ENCODE data around the gene NKX2-1. TPM values are rescaled to one million over a fixed set of nuclear protein-coding genes. Genes with fewer than 3 reads are reported as not detected.

NKX2-1 gene
- total and polyA plus RNA-seq, 3 donors from 2014 or later = 0.43 to 0.79 TPM; not detected in 1

DNA sequence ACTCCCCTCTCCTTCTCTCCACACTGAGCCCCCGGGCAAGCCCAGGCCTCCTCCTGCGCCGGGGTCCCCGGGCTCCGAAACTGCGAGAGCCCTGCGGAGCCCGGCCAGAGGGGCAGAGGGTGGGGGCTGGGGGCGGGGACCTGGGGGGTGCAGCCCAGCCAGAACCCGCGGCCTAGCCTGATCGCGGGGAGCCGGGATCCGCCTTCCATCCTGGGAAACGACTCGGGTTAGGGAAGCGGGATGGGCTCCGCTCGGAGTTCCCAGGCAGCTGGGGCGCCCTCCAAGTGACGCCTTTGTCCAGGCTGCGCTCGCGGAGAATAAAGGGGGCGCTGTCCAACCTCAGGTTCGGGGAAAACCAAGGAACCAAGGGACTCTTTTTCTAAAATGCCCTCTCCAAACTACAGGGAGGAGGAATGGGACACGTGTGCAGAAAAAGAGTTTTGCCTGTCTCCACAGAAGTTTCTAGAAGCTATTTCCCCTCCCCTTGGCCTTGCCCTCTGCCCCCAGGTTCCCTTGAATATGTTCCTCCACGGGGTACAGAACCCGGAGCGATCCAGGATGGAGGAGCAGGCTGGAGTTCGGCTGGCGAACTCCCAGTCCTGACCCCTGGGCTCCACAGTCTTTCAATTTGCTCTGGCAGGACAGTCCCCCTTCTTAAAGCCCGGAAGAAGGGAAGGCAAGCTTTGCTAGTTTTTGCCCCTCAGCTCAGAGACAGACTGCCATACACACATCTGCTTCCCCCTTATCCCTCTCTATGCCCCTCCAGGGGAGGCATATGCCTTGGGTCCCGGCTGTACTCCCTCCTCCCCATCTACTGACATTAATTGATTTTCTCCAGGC is 13.9 kb downstream of the NKX2-1 start:
- H3K27ac ChIP-seq = no peak overlapping the region
- DNase-seq = no peak
- TF ChIP-seq POLR2A (IDR thresholded peaks at IDR 0.05) = no peak
- TF ChIP-seq, protein P1, sequence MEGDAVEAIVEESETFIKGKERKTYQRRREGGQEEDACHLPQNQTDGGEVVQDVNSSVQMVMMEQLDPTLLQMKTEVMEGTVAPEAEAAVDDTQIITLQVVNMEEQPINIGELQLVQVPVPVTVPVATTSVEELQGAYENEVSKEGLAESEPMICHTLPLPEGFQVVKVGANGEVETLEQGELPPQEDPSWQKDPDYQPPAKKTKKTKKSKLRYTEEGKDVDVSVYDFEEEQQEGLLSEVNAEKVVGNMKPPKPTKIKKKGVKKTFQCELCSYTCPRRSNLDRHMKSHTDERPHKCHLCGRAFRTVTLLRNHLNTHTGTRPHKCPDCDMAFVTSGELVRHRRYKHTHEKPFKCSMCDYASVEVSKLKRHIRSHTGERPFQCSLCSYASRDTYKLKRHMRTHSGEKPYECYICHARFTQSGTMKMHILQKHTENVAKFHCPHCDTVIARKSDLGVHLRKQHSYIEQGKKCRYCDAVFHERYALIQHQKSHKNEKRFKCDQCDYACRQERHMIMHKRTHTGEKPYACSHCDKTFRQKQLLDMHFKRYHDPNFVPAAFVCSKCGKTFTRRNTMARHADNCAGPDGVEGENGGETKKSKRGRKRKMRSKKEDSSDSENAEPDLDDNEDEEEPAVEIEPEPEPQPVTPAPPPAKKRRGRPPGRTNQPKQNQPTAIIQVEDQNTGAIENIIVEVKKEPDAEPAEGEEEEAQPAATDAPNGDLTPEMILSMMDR (IDR thresholded peaks at IDR 0.05) = no peak
- H3K27me3 ChIP-seq = no peaks in the 10 kb centered on the region
- intact Hi-C loops (cut with DNase I; ENCODE audit: low total_unique reads) = no loop called here
- no peaks in the 10 kb centered on the region for H3K36me3 ChIP-seq (ENCODE audit: low read depth, missing control alignments)
- no peak overlapping the region for H3K4me3 ChIP-seq
- H3K4me1 ChIP-seq = peaks cover 5% of the 10 kb centered on the region
- H3K9me3 ChIP-seq = no peaks in the 10 kb centered on the region
- WGBS, 2 donors = 2% methylated on average over 20 to 35 of the region's 35 CpGs

DNA sequence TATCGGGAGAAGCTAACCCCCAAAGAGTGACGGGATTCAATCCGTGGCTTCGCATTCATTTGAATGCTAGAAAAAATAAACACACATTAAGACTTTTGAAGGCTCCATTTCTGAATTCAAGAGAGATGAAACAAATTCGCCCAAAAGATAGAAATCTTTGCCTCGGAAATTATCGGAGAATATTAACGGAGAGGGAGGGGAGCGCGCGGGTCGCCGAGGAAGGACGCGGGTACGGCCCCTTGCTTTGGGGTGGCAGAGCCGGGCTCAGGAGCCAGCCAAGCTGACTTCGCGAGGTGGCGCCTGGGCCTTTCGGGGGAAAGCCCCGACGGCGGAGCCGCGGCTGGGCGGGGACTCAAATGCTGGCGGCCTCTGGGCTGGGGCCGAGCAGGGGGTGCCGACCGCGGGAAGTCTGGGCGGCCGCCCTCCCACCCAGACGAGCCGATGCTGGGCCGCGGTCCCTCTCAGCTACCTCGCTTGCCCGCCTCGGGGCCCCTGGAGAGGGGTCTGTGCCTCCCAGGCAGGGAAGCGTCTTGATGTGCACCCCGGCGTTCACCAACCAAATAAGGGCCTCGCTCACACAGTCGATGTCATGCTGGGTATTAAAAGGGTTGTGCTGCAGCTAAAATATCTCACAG is 14.7 kb downstream of the NKX2-1 start:
- intact Hi-C loops (cut with DNase I; ENCODE audit: low total_unique reads) = no loop called here
- DNase-seq = no peak
- TF ChIP-seq, protein P1 (IDR thresholded peaks at IDR 0.05) = no peak
- TF ChIP-seq POLR2A (IDR thresholded peaks at IDR 0.05) = no peak
- WGBS, 2 donors = 1% methylated on average over 23 to 35 of the region's 46 CpGs
- Histone ChIP-seq H3K9me3 (no peaks in the 10 kb centered on the region), H3K4me1 (peaks cover 5% of the 10 kb centered on the region), H3K36me3 (ENCODE audit: low read depth, missing control alignments) (no peaks in the 10 kb centered on the region), H3K4me3 (no peak overlapping the region), H3K27ac (no peak overlapping the region), H3K27me3 (no peaks in the 10 kb centered on the region)

DNA sequence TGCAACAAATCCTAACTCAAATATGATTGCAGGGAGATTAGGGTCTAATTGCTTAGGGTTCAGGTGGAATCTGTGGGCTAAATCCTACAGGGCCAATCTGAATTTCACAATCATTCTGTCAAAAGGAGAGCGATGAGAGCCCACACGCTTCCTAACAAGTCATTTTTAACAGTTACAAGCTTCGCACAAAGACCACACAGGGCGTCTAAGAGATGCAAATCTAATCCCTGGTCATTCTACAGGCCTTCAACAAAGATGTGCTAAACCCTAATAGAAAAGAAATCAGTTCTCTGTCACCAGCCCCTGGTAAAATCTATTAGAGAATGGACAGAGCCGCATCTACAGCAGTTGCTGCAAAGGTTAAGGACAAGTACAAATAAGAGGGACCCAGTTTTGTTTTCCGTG is 15.3 kb downstream of the NKX2-1 start:
- H3K36me3 ChIP-seq (ENCODE audit: low read depth, missing control alignments) = no peaks in the 10 kb centered on the region

DNA sequence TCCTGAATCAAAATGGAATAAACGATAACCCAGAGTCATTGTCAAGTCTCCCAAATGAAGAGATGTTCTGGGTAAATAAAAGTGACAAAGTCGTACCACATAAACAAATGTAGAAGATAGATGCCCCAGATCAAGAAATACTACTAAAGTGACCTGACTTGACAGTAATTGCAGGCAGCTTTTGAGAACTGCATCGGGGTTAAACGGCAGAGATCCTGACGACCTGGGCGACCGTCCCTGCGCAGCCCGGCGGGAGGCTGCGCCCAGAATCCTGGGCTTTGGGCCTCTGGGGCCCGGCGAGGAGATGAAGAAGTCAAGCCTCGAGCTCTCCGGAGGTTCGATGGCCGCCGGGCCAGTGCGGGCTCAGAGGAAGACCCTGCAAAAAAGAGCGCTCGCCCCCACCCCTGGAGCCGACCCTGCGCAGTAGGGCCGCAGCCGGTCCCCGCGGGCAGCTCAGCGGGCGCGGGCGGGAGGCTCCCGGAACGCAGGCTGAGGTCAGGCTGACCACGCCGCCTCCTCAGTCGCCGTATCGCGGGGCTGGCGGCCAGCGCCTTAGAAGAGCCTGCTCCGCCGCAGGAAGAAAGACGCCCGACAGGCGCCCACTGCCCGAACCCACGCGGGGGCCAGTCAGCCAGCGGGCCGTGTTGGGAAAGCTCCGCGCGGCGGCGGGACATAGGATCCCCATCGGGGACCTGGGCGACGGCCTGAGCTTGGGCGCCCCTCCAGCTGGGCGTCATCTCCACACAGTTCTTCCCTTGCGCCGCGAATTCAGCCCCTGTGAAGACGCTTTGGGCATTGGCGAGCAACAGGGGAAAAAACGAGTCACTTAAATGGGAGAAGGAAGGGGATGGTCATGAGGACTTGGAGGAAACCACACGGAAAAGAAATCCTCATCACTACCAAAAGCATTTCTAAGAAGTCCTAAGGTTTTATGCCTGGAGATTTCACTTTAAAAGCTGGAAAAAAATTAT is 16.0 kb downstream of the NKX2-1 start:
- Histone ChIP-seq H3K4me1 (peaks cover 5% of the 10 kb centered on the region), H3K27ac (no peak overlapping the region), H3K36me3 (ENCODE audit: low read depth, missing control alignments) (no peaks in the 10 kb centered on the region), H3K4me3 (peak overlapping the region; percentile 6 to 27), H3K9me3 (no peaks in the 10 kb centered on the region), H3K27me3 (no peaks in the 10 kb centered on the region)
- intact Hi-C loops (cut with DNase I; ENCODE audit: low total_unique reads) = no loop called here
- TF ChIP-seq, protein P1 (IDR thresholded peaks at IDR 0.05) = no peak
- no peak for TF ChIP-seq POLR2A (IDR thresholded peaks at IDR 0.05)
- DNase-seq = no peak
- WGBS, 2 donors = 1 to 4% methylated on average over 29 to 68 of the region's 68 CpGs

More for the DNA sequence above, 15.3 kb downstream of the NKX2-1 start:
- Histone ChIP-seq H3K4me3 (no peak overlapping the region), H3K27me3 (no peaks in the 10 kb centered on the region), H3K27ac (no peak overlapping the region), H3K9me3 (no peaks in the 10 kb centered on the region), H3K4me1 (peaks cover 5% of the 10 kb centered on the region)
- intact Hi-C loops (cut with DNase I; ENCODE audit: low total_unique reads) = no loop called here
- 7 to 8% methylated on average over 6 of the region's 6 CpGs for WGBS, 2 donors
- DNase-seq = no peak
- TF ChIP-seq, protein P1 (IDR thresholded peaks at IDR 0.05) = no peak
- no peak for TF ChIP-seq POLR2A (IDR thresholded peaks at IDR 0.05)

All from testis (tissue), 3 donors.